GM12892 (cell line): ENCODE results near the gene AMDHD2.

ENCODE experiments used
- POLR2A ChIP-seq: IDR thresholded peaks from 2 replicates; pipeline ENCODE4 v1.6.1; 2011; ENCODE audit warnings: low read depth, low read length, control low read depth
- POLR2AphosphoS5 ChIP-seq: IDR thresholded peaks from 2 replicates; pipeline ENCODE4 v1.6.1; 2011; ENCODE audit warnings: low read depth, low read length, control low read depth
- TAF1 ChIP-seq: IDR thresholded peaks from 2 replicates; pipeline ENCODE4 v1.6.1; 2011; ENCODE audit warnings: low read depth, mild to moderate bottlenecking, control low read depth, low read length, borderline replicate concordance

GRCh38 chr16:2524339-2524938 is 4.3 kb downstream of the AMDHD2 start:
- TF ChIP-seq POLR2AphosphoS5 (no peak), POLR2A (no peak), TAF1 (no peak)
